ENCODE results near the gene RPS19. TPM values are rescaled to one million over a fixed set of nuclear protein-coding genes. Genes with fewer than 3 reads are reported as not detected.
A peak's percentile ranks its signal among the peaks of the same experiment; 100 is the strongest.

RPS19 gene
- total and polyA plus RNA-seq, 7 donors, result 593 to 2,236 (median 962) TPM

DNA sequence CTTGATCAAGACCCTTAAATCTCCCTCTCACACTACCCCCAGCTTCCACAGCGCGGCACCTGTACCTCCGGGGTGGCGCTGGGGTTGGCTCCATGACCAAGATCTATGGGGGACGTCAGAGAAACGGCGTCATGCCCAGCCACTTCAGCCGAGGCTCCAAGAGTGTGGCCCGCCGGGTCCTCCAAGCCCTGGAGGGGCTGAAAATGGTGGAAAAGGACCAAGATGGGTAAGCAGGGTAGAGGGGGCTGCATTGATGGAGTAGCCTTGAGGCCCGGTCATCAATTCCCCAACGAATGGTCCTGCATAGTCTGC, 8.9 kb downstream of the RPS19 start:
- no peak overlapping the region for H3K4me3 ChIP-seq
- 81 to 90% (median 86%) methylated on average over 12 of the region's 12 CpGs for WGBS, 3 donors
- peaks cover 3% of the 10 kb centered on the region for H3K4me1 ChIP-seq
- intact Hi-C loops (cut with DNase I), result no loop called here
- DNase-seq (peak in 1 of 2 donors; percentile 37), ATAC-seq (no peak)
- peaks cover 16 to 80% of the 10 kb centered on the region in 2 donors for H3K36me3 ChIP-seq (ENCODE audit: insufficient read depth in 1 of 2, low read depth in 1 of 2)
- TF ChIP-seq, protein P1, sequence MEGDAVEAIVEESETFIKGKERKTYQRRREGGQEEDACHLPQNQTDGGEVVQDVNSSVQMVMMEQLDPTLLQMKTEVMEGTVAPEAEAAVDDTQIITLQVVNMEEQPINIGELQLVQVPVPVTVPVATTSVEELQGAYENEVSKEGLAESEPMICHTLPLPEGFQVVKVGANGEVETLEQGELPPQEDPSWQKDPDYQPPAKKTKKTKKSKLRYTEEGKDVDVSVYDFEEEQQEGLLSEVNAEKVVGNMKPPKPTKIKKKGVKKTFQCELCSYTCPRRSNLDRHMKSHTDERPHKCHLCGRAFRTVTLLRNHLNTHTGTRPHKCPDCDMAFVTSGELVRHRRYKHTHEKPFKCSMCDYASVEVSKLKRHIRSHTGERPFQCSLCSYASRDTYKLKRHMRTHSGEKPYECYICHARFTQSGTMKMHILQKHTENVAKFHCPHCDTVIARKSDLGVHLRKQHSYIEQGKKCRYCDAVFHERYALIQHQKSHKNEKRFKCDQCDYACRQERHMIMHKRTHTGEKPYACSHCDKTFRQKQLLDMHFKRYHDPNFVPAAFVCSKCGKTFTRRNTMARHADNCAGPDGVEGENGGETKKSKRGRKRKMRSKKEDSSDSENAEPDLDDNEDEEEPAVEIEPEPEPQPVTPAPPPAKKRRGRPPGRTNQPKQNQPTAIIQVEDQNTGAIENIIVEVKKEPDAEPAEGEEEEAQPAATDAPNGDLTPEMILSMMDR (IDR thresholded peaks at IDR 0.05), result no peak
- no peaks in the 10 kb centered on the region for H3K27me3 ChIP-seq (ENCODE audit: insufficient read depth in 3 of 3, low read length in 2 of 3)
- no peak overlapping the region for H3K27ac ChIP-seq
- no peaks in the 10 kb centered on the region for H3K9me3 ChIP-seq

DNA sequence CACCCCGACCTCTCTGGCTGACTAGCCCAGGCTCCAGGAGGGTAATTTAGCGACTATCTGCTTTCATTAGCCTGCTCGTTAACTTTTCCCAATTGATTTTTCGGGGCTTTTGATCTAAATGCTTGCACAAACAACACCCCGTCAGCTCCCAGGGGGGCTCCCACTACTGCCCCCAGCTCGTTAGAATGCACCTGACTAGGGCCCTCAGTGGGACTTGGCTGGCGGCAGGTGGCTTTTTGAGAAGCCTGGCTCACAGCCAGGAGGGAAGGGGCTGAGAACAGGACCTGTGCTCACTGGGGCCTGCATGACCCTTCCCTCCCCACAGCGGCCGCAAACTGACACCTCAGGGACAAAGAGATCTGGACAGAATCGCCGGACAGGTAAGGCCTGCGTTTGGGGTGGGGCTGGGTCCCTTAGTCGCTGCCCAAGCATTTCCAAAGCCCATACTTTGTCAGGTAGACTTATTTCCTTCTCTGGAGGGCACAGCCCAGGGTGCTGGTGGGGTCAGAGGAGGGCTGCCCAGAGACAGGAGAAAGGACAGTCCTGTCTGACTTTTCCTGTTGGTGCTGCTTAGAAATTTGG, 9.4 kb downstream of the RPS19 start:
- H3K27ac ChIP-seq, result no peak overlapping the region

DNA sequence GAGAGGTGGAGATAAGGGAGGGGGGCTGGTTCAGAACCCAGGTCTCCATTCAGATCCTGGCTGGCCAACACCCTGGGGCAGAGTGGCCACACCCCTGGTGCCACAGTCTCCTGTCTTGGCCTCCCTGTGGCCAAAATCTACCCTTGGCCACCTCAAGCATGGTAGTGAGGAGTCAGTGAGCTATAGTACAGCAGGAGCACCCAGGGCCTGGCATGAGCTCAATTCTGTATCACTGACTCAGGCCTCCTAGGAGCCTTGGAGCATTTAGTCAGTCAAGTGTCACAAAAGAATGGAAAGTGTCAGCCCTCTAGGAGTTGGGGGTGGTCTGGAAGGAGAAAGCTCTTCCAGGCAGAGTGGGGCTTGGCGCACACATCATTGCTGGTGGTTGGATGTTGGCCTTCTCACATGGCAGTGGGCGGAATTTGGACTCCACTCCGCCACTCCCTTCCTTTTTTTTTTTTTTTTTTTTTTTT, 10.4 kb downstream of the RPS19 start:
- no peak overlapping the region for H3K27ac ChIP-seq
- no peaks in the 10 kb centered on the region for H3K9me3 ChIP-seq
- ATAC-seq (no peak), DNase-seq (peak in 1 of 2 donors; percentile 37)
- peaks cover 16 to 65% of the 10 kb centered on the region in 2 donors for H3K36me3 ChIP-seq (ENCODE audit: insufficient read depth in 1 of 2, low read depth in 1 of 2)
- H3K4me1 ChIP-seq, result peaks cover 3% of the 10 kb centered on the region
- intact Hi-C loops (cut with DNase I), result no loop called here
- no peaks in the 10 kb centered on the region for H3K27me3 ChIP-seq (ENCODE audit: insufficient read depth in 3 of 3, low read length in 2 of 3)
- H3K4me3 ChIP-seq, result no peak overlapping the region
- TF ChIP-seq, protein P1 (IDR thresholded peaks at IDR 0.05), result no peak
- 47 to 91% (median 86%) methylated on average over 3 of the region's 3 CpGs for WGBS, 3 donors

More for the DNA sequence above, 9.4 kb downstream of the RPS19 start:
- peaks cover 16 to 75% of the 10 kb centered on the region in 2 donors for H3K36me3 ChIP-seq (ENCODE audit: insufficient read depth in 1 of 2, low read depth in 1 of 2)
- TF ChIP-seq, protein P1 (IDR thresholded peaks at IDR 0.05), result no peak
- peak in 1 of 2 donors; percentile 33 for DNase-seq
- intact Hi-C loops (cut with DNase I), result no loop called here
- ATAC-seq, result no peak
- H3K27me3 ChIP-seq (ENCODE audit: insufficient read depth in 3 of 3, low read length in 2 of 3), result no peaks in the 10 kb centered on the region
- H3K4me1 ChIP-seq, result peaks cover 3% of the 10 kb centered on the region
- no peaks in the 10 kb centered on the region for H3K9me3 ChIP-seq
- H3K4me3 ChIP-seq, result no peak overlapping the region
- WGBS, 3 donors, result 78 to 85% (median 81%) methylated on average over 11 to 13 of the region's 13 CpGs

DNA sequence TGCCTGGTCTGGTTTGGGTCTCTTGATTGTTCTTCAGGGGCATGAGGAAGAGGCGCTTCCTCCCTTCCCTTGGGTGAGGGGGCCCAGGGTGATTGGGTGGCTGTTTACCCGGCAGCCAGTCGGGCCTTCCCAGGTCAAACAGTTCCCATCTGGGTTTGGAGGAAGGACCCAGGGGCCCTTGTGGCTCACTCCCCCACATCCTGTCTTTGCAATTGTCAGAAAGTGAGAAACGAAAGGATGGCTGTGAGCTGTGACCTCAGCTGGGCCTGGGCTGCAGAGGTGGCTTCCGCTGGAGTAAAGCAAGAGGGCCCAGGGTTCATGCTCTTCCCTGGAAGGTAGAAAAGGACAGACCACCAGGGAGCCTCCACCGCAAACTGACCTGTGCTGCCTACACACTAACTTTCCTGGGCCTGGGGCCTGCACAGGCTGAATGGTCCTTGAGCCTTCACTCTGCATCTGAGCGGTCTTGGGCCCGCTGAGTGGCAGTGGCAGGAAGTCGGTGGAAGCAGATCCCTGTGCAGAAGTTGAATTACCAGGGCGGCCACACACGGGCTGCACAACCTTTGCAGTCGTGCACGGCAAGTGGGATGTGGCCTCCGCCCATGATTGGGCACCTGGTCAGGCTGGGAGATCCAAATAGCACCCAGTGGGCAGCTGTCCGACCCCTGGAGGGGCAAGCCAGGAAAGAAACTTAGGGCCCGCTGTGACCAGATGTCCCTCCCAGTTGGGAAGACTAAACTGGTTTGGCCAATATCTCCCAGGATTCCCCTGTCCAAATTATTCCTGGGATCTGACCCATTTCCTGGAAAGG, 11.7 kb downstream of the RPS19 start:
- TF ChIP-seq, protein P1 (IDR thresholded peaks at IDR 0.05), result no peak
- WGBS, 3 donors, result 59 to 61% (median 60%) methylated on average over 16 of the region's 16 CpGs
- Histone ChIP-seq H3K4me1 (no peaks in the 10 kb centered on the region), H3K4me3 (no peak overlapping the region), H3K9me3 (no peaks in the 10 kb centered on the region), H3K27me3 (ENCODE audit: insufficient read depth in 3 of 3, low read length in 2 of 3) (no peaks in the 10 kb centered on the region), H3K27ac (no peak overlapping the region), H3K36me3 (ENCODE audit: insufficient read depth in 1 of 2, low read depth in 1 of 2) (peaks cover 16 to 53% of the 10 kb centered on the region in 2 donors)
- DNase-seq, result peak in 1 of 2 donors; percentile 46
- intact Hi-C loops (cut with DNase I), result no loop called here
- ATAC-seq, result peak in 3 of 4 donors; percentile 12 to 15 (median 12)
